Measurements from ENCODE around the gene TMEM132E. TPM values are rescaled to one million over a fixed set of nuclear protein-coding genes. Genes with fewer than 3 reads are reported as not detected.

TMEM132E gene
- total RNA-seq (2021), result 0.04 TPM in 1 of 2 replicates, not detected in the other
- percentile 1 among the genes with signal in this experiment for Bru-seq, nascent RNA
- percentile 4 among the genes with signal in this experiment for BruChase-seq, experiment 1, labeled RNA remaining after a 2-hour chase
- BruChase-seq, experiment 2, labeled RNA remaining after a 6-hour chase, result percentile 9 among the genes with signal in this experiment
- long read RNA-seq, partial matches to known transcripts, result 0 of 1 reads
- long read RNA-seq, other reads (novel, unspliced or antisense), result 1 of 1 reads

GRCh38 chr17:34579017-34579946 lies at the start of gene TMEM132E:
Gene TMEM132E, plus strand, starts transcription at chr17:34579582. Its CDS starts 1,495 bp downstream, at chr17:34581077.
- Histone ChIP-seq H3K27ac (ENCODE audit: low read depth, low read length, poor library complexity, severe bottlenecking) (no peak within 1 kb of the TSS), H3K4me1 (ENCODE audit: insufficient read depth, low read length, poor library complexity, severe bottlenecking) (peaks cover 4% of the 10 kb centered on the region), H3K4me3 (ENCODE audit: low read depth, low read length, poor library complexity, severe bottlenecking) (peak within 1 kb of the TSS; percentile 34), H3K36me3 (ENCODE audit: insufficient read depth, low read length, poor library complexity, severe bottlenecking) (no peaks in the 10 kb centered on the region), H3K9me3 (ENCODE audit: low read depth, low read length, poor library complexity, severe bottlenecking) (no peaks in the 10 kb centered on the region), H3K27me3 (replicated peaks; ENCODE audit: insufficient read depth, low read depth, low read length, poor library complexity) (peaks cover 67% of the 10 kb centered on the region)
- CTCF ChIA-PET, result no interaction called here
- POLR2A ChIA-PET (ENCODE audit: low non-redundant PET), result interaction anchor here (0.6 kb wide), 1 partner anchor 71 kb away, joined by 3 read pairs; no protein-coding TSS in a partner anchor
- TF ChIP-seq EZH2 (IDR thresholded peaks at IDR 0.05; ENCODE audit: borderline replicate concordance, low read depth, low read length, poor library complexity, severe bottlenecking) (no peak), CTCF (conservative IDR thresholded peaks at IDR 0.05; ENCODE audit: low read depth, low read length) (no peak)
- intact Hi-C loops (cut with micrococcal nuclease; ENCODE audit: unreplicated experiment), result no loop called here
- no peak for DNase-seq (ENCODE audit: low spot score)
- no TSS peak for BruUV-seq (replicated peaks)

- H3K27me3 ChIP-seq (replicated peaks; ENCODE audit: insufficient read depth, low read depth, low read length, poor library complexity), result peaks cover 7% of the 10 kb centered on the region
- no peak overlapping the region for H3K4me3 ChIP-seq (ENCODE audit: low read depth, low read length, poor library complexity, severe bottlenecking)
- intact Hi-C loops (cut with micrococcal nuclease; ENCODE audit: unreplicated experiment), result no loop called here
- DNase-seq (ENCODE audit: low spot score), result no peak
- no peaks in the 10 kb centered on the region for H3K9me3 ChIP-seq (ENCODE audit: low read depth, low read length, poor library complexity, severe bottlenecking)
- ChIA-PET CTCF (no interaction called here), POLR2A (ENCODE audit: low non-redundant PET) (no interaction called here)
- H3K27ac ChIP-seq (ENCODE audit: low read depth, low read length, poor library complexity, severe bottlenecking), result no peak overlapping the region
- no peak for TF ChIP-seq EZH2 (IDR thresholded peaks at IDR 0.05; ENCODE audit: borderline replicate concordance, low read depth, low read length, poor library complexity, severe bottlenecking)
- TF ChIP-seq CTCF (conservative IDR thresholded peaks at IDR 0.05; ENCODE audit: low read depth, low read length), result no peak
- H3K4me1 ChIP-seq (ENCODE audit: insufficient read depth, low read length, poor library complexity, severe bottlenecking), result no peaks in the 10 kb centered on the region
- H3K36me3 ChIP-seq (ENCODE audit: insufficient read depth, low read length, poor library complexity, severe bottlenecking), result no peaks in the 10 kb centered on the region
- BruUV-seq (replicated peaks), result no TSS peak
Measured at GRCh38 chr17:34530918-34531317, 48.5 kb upstream of the TMEM132E start.

GRCh38 chr17:34532281-34533065 lies 46.9 kb upstream of the TMEM132E start:
- TF ChIP-seq EZH2 (IDR thresholded peaks at IDR 0.05; ENCODE audit: borderline replicate concordance, low read depth, low read length, poor library complexity, severe bottlenecking) (no peak), CTCF (conservative IDR thresholded peaks at IDR 0.05; ENCODE audit: low read depth, low read length) (no peak)
- BruUV-seq (replicated peaks), result no TSS peak
- CTCF ChIA-PET, result no interaction called here
- intact Hi-C loops (cut with micrococcal nuclease; ENCODE audit: unreplicated experiment), result no loop called here
- Histone ChIP-seq H3K36me3 (ENCODE audit: insufficient read depth, low read length, poor library complexity, severe bottlenecking) (no peaks in the 10 kb centered on the region), H3K27ac (ENCODE audit: low read depth, low read length, poor library complexity, severe bottlenecking) (no peak overlapping the region), H3K9me3 (ENCODE audit: low read depth, low read length, poor library complexity, severe bottlenecking) (no peaks in the 10 kb centered on the region), H3K4me3 (ENCODE audit: low read depth, low read length, poor library complexity, severe bottlenecking) (no peak overlapping the region), H3K27me3 (replicated peaks; ENCODE audit: insufficient read depth, low read depth, low read length, poor library complexity) (peaks cover 4% of the 10 kb centered on the region), H3K4me1 (ENCODE audit: insufficient read depth, low read length, poor library complexity, severe bottlenecking) (no peaks in the 10 kb centered on the region)
- POLR2A ChIA-PET (ENCODE audit: low non-redundant PET), result no interaction called here
- DNase-seq (ENCODE audit: low spot score), result no peak
